ENCODE results near the gene NF2.

DNA sequence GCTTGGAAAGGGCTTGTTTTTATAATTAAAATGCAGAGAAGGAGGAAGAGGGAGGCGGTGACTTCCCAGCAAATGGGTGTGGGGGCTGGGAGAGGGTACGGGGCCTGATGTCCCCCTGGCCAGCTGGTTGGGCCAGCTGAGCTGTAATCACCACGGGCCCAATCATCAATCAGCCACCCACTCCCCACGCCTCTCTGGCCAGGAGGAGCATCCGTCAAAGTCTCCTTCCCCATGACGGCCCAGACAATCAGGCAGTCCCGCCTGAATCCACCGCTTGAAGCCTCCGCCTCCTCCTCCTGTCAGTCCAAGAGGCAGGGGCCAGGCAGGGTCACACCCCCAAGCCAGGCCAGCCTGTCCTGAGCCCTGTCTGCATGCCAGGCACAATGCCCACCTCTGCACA lies 103.1 kb downstream of the NF2 start:
- TF ChIP-seq, protein P1, sequence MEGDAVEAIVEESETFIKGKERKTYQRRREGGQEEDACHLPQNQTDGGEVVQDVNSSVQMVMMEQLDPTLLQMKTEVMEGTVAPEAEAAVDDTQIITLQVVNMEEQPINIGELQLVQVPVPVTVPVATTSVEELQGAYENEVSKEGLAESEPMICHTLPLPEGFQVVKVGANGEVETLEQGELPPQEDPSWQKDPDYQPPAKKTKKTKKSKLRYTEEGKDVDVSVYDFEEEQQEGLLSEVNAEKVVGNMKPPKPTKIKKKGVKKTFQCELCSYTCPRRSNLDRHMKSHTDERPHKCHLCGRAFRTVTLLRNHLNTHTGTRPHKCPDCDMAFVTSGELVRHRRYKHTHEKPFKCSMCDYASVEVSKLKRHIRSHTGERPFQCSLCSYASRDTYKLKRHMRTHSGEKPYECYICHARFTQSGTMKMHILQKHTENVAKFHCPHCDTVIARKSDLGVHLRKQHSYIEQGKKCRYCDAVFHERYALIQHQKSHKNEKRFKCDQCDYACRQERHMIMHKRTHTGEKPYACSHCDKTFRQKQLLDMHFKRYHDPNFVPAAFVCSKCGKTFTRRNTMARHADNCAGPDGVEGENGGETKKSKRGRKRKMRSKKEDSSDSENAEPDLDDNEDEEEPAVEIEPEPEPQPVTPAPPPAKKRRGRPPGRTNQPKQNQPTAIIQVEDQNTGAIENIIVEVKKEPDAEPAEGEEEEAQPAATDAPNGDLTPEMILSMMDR (IDR thresholded peaks at IDR 0.05), result no peak
- no peak for TF ChIP-seq POLR2A (IDR thresholded peaks at IDR 0.05)

Data from right lobe of liver (tissue), 4 donors.